ENCODE results near the gene OR6C2.

OR6C2 gene

DNA sequence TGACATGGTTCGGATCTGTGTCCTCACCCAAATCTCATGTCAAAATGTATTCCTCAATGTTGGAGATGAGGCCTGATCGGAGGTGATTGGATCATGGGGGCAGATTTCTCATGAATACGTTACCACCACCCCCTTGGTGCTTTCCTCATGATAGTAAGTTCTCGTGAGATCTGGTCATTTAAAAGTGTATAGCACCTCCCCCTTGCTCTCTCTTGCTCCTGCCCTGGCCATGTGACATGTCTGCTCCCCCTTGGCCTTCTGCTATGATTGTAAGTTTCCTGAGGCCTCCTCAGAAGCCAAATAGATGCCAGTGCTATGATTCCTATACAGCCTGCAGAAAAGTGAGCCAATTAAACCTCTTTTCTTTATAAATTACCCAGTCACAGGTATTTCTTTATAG, 55.4 kb downstream of the OR6C2 start:
- no peak for DNase-seq (ENCODE audit: extremely low read depth, low read depth)
- TF ChIP-seq CTCF (IDR thresholded peaks at IDR 0.05; ENCODE audit: low read depth, low read length), result no peak

DNA sequence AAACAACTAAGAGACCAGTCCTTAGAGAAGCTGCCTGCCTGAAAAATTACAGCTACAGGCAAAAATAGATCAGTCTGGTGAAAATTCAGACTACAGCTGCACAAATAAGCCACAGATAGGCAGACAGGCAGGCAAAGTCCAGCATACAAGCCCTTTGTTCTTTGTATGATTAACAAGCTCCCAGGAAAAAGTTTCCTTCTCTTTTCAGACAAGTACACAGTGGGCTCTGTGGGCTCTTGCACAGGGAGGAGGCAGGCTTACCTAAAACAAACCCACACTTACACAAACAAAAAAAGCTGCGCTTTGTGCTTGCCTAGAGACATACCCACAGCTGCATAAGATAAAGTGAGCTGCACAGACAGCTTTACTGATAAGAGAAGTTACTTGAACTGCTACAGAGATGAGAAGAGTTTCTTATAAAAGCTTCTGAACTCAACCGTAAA, 56.0 kb downstream of the OR6C2 start:
- no peak for TF ChIP-seq CTCF (IDR thresholded peaks at IDR 0.05; ENCODE audit: low read depth, low read length)
- no peak for DNase-seq (ENCODE audit: extremely low read depth, low read depth)

GRCh38 chr12:55501601-55502000, 57.7 kb downstream of the OR6C2 start:
- no peak for TF ChIP-seq CTCF (IDR thresholded peaks at IDR 0.05; ENCODE audit: low read depth, low read length)

More at GRCh38 chr12:55501601-55502000, 57.7 kb downstream of the OR6C2 start:
- DNase-seq (ENCODE audit: extremely low read depth, low read depth), result no peak
